NCI-H524 (cell line): ENCODE results near the gene SSH2.
A peak's percentile ranks its signal among the peaks of the same experiment; 100 is the strongest.
"Not testable (repeated sequence)": the region's sequence is repeated elsewhere in the genome, so short reads cannot be mapped to it uniquely, and the experiment has no call there.

Experiments
- DNase-seq, 2 experiments: peaks; one replicate each; lab custom pipeline; 2025; lab: John Stamatoyannopoulos, UW

The SSH2 gene

GRCh38 chr17:29667969-29668368 lies 262.1 kb downstream of the SSH2 start:
- no peak for DNase-seq

GRCh38 chr17:29665481-29665810 lies 264.6 kb downstream of the SSH2 start:
- DNase-seq, result no peak

- no peak for DNase-seq
Observed at GRCh38 chr17:29664743-29665480, 265.1 kb downstream of the SSH2 start.

GRCh38 chr17:29663155-29663554 lies 266.9 kb downstream of the SSH2 start:
- DNase-seq, result no peak

- DNase-seq, result peak; percentile 48 to 77
Observed at GRCh38 chr17:29661213-29661612, 268.8 kb downstream of the SSH2 start.

GRCh38 chr17:29659155-29659554 lies 270.9 kb downstream of the SSH2 start:
- no peak for DNase-seq

GRCh38 chr17:29655323-29655722 lies 274.7 kb downstream of the SSH2 start:
- no peak for DNase-seq

GRCh38 chr17:29653995-29654714 lies 275.9 kb downstream of the SSH2 start:
- DNase-seq, result peak in 1 of 2 experiments; percentile 31

- no peak for DNase-seq
Observed at GRCh38 chr17:29652976-29653375, 277.1 kb downstream of the SSH2 start.

- DNase-seq, result not testable (repeated sequence)
Observed at GRCh38 chr17:29651913-29652312, 278.1 kb downstream of the SSH2 start.

GRCh38 chr17:29650396-29650795 lies 279.6 kb downstream of the SSH2 start:
- DNase-seq, result no peak

- DNase-seq, result no peak
Observed at GRCh38 chr17:29649359-29649758, 280.7 kb downstream of the SSH2 start.

GRCh38 chr17:29648005-29648404 lies 282.0 kb downstream of the SSH2 start:
- no peak for DNase-seq

GRCh38 chr17:29645515-29646051 lies 284.4 kb downstream of the SSH2 start:
- DNase-seq, result peak in 1 of 2 experiments; percentile 73

- DNase-seq, result peak; percentile 49 to 88
Observed at GRCh38 chr17:29643817-29644160, 286.2 kb downstream of the SSH2 start.

- peak; percentile 81 to 95 for DNase-seq
Observed at GRCh38 chr17:29642171-29642611, 287.8 kb downstream of the SSH2 start.

GRCh38 chr17:29640981-29641642 lies 288.9 kb downstream of the SSH2 start:
- no peak for DNase-seq

- DNase-seq, result no peak
Observed at GRCh38 chr17:29640413-29640812, 289.6 kb downstream of the SSH2 start.

GRCh38 chr17:29633886-29634285 lies 296.1 kb downstream of the SSH2 start:
- no peak for DNase-seq

- DNase-seq, result no peak
Observed at GRCh38 chr17:29630630-29631193, 299.3 kb downstream of the SSH2 start.

- DNase-seq, result no peak
Observed at GRCh38 chr17:29629839-29630238, 300.2 kb downstream of the SSH2 start.

- DNase-seq, result no peak
Observed at GRCh38 chr17:29628644-29629043, 301.4 kb downstream of the SSH2 start.
